GM18907 (cell line): ENCODE data around the gene LIPC.

Source experiments
- ATAC-seq: cut with Tn5 transposase; IDR thresholded peaks from one replicate; pipeline ENCODE4 v1.9.1; 2021; ENCODE audit warnings: mild to moderate bottlenecking, moderate library complexity; ENCODE audit not compliant: unreplicated experiment

Gene LIPC

GRCh38 chr15:58433597-58434333, 2.0 kb downstream of the LIPC start:
- no peak for ATAC-seq

GRCh38 chr15:58434334-58434875, 2.6 kb downstream of the LIPC start:
- ATAC-seq = no peak

GRCh38 chr15:58436552-58436951, 4.8 kb downstream of the LIPC start:
- no peak for ATAC-seq

- ATAC-seq = no peak
Measured at GRCh38 chr15:58437531-58438105, 5.8 kb downstream of the LIPC start.

DNA sequence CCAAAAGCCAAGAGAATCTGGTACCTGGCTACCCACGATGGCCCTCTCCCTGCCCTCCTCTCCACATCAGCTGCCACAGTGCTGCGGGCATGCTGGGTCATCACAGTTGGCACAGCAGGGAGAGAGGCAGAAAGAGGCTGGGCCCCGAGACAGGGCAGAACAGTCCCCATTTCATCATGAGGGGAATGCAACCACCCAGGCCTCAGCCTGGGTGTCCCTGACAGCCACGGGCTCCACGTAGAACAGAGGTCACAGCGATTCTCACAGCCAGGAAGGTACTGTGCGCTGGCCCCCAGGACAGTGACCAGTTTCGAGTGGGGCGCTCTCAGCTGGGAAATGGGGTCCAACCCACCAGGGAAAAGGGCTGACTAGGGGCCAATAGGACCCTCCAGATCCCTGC, 6.3 kb downstream of the LIPC start:
- no peak for ATAC-seq

DNA sequence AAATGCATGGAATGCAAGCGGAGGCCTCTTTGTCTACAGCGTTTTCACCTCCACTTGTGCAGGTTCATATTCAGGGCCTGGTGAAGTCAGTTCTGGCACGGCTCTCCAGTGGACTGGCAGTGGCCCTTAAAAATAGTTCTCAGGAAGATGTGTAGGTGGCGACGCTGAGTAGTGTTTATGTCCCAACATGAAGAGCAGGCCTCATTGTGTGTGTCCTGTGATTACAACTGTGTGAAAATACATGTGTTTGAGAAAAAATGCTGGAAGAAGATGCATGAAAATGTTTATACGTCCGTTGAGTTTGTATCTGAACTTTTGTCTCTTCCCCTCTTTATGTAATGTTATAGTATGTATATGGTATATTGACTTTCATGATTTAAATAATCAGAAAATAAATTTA, 7.2 kb downstream of the LIPC start:
- no peak for ATAC-seq

DNA sequence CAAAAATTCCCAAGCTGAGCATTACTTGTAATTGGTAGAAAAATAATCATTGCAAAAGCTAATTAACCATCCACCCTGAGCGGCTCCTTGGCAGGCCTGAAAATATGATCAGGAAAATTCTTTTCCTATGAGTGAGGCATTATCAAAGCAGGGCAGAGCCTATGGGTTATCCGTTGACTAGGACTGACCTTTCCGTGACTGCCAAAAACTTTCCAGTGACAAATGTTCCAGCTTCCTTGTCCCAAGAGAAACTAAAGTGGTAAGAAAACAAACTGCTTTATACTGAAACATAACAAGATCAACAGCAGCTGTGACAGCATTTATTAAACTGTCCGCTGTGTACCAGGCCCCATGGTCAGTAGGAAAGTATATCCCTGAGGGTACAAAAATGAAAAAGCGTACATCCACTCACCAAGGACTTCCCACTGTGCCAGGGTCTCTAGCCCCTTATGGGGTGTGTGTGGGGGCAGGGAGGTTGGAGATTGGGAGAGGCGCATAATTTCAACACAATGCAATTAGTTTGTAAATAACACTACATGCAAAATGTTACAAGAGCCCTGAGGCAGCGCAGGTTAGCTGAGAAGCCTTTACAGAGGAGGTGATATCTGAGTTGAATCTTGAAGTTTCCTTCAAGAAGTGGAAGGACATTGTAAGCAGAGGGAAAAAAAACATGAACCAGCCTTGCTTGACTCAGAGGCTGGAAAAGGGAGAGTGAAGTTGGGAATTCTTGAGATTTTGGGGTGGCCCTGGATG, 8.5 kb downstream of the LIPC start:
- no peak for ATAC-seq

DNA sequence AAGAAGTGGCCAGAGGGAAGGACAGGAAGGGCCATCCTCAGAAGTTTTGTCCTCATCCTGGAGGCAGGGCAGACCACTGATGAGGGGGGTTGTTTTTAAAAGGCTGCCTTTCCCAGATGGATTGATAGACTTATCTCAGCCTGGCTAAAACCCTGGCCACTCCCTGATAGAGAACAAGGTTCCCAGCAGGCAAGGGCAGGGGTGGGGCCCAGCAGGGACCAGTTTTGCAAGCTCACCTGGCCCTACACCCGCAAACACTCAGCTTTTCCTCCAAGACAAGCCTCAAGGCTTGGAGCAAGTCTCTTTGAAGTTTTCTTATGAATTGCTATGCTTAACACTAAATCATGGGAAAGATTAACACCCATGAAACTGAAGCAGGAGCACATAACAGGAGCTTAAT, 9.1 kb downstream of the LIPC start:
- no peak for ATAC-seq

- ATAC-seq = no peak
Measured at GRCh38 chr15:58441376-58442070, 9.7 kb downstream of the LIPC start.

DNA sequence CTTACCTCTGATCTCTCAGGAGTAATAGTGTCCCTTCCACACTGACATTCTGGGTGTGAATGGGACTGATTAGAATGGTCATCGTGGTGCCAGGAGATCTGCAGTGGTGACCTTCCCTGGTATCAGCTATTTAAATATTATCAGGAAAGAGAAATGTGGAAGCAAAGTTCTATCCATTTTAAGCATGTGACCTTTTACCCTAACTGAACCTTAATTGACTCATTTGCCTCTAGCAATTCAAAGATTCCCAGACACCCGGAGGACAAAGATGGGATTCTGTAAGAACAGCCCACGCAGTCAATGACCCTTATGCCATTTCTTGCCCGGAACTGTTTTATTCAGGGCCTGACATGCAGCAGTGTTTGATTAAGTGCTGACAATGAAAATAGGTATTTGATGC, 10.3 kb downstream of the LIPC start:
- ATAC-seq = no peak

DNA sequence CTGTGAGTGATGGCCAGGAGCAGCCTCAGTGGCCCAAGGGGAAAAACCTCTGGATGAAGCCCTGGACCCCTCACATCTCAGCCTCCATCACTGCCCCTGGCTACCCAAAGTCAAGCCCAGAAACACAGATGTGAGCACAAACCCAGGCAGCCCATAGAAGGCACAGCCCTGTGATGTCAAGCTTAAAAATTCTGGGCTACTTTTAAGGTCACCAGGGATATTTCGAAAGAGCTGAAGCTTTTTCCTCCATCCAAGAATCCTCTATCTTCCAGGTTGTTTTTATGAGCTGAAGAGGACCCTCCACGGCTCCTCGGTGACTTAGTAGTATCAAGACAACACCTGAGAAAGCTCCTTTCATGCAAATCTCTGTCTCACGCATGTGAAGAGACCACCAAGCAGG, 11.5 kb downstream of the LIPC start:
- no peak for ATAC-seq

- no peak for ATAC-seq
Measured at GRCh38 chr15:58444056-58444455, 12.3 kb downstream of the LIPC start.

GRCh38 chr15:58444658-58445332, 13.0 kb downstream of the LIPC start:
- no peak for ATAC-seq

DNA sequence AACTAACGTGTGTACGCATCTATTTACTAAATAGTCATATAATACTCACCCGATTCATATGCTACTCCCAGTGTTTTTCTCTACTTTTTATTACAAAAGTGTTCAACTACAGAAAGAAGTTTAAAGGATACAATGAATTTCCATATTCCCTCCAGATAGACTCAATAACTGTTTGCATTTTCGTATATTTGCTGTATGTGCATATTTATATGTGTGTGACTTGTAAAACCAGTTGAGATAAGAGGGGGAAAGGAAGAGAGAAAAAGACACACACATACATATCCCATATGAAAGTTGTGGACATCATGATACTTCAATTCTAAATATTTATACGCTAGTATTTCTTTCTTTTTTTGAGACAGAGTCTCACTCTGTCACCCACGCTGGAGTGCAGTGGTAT, 14.1 kb downstream of the LIPC start:
- no peak for ATAC-seq

DNA sequence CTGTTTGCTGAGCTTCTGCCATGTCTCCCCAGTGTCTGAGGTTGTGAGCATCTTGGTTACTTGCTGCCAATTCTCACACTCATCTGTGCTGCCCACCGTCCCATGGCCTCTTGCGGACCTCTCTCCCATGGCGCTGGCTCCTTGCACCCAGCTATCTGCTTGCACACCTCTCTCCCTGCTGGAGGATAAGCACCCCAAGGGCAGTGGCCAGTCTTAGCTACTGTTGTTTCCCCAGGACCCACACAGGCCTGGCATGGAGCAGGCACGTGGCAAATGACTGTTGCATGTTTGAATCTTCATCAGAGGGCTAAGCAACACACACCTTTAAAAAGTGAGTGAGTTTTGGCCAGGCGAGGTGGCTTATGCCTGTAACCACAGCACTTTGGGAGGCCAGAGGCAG, 14.7 kb downstream of the LIPC start:
- ATAC-seq = no peak

- ATAC-seq = no peak
Measured at GRCh38 chr15:58447271-58448010, 15.7 kb downstream of the LIPC start.

GRCh38 chr15:58448331-58448730, 16.5 kb downstream of the LIPC start:
- ATAC-seq = no peak

GRCh38 chr15:58448906-58449305, 17.1 kb downstream of the LIPC start:
- no peak for ATAC-seq

GRCh38 chr15:58451826-58452225, 20.0 kb downstream of the LIPC start:
- ATAC-seq = no peak

DNA sequence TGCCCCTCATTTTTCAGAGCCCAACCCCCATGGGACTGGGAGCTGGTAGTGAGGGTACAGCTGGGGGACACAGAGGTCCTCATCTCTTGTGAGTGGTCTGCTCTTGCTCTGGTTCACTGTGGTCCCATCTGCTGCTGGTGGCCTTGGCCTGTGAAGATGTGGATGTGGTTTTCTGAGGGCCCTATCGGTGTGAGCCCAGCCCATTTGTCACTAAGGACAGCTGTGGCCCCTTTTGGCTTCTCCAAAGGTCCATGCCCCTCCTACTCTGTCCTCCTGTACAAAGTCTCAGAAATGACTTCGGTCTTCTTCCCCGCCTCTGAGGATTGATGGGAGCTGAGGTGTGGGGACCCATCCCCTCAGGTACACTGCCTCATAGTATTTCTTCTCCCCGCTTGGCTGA, 21.0 kb downstream of the LIPC start:
- ATAC-seq = no peak
